ENCODE results near the gene CYREN. TPM values are rescaled to one million over a fixed set of nuclear protein-coding genes. Genes with fewer than 3 reads are reported as not detected.

Gene CYREN
- total RNA-seq, 2 experiments from 2014 or later: 34.4 to 39.7 TPM

GRCh38 chr7:135169964-135170273, 588 bp downstream of the CYREN start:
- ChIA-PET POLR2A (interaction anchor here (1.5 kb wide), 1 partner anchor 22 kb away, joined by 6 read pairs; the partner anchor contains the start of gene TMEM140), CTCF (interaction anchor here (0.7 to 2.6 kb wide), 12 partner anchors 9 to 534 kb away, joined by 3 to 21 read pairs (median 6); partner anchors contain the start of genes AGBL3, TMEM140 and WDR91)
- Mint-ChIP-seq H3K27me3 (no peaks in the 10 kb centered on the region), H3K9me3 (no peaks in the 10 kb centered on the region), H3K4me3 (peak overlapping the region; percentile 90), H3K27ac (peak overlapping the region; percentile 96), H3K4me1 (peaks cover 56% of the 10 kb centered on the region), H3K36me3 (ENCODE audit: low read depth) (peaks cover 49% of the 10 kb centered on the region)
- no peak for DNase-seq

- Mint-ChIP-seq H3K27me3 (no peaks in the 10 kb centered on the region), H3K4me3 (peak overlapping the region; percentile 90), H3K36me3 (ENCODE audit: low read depth) (peaks cover 52% of the 10 kb centered on the region), H3K4me1 (peaks cover 56% of the 10 kb centered on the region), H3K9me3 (no peaks in the 10 kb centered on the region), H3K27ac (peak overlapping the region; percentile 96)
- ChIA-PET POLR2A (interaction anchor here (0.5 to 1.5 kb wide), 3 partner anchors 21 to 500 kb away, joined by 3 to 6 read pairs (median 3); partner anchors contain the start of gene TMEM140), CTCF (interaction anchor here (0.6 to 2.6 kb wide), 12 partner anchors 9 to 435 kb away, joined by 3 to 21 read pairs (median 8); partner anchors contain the start of genes AGBL3, TMEM140 and WDR91)
- peak; percentile 61 for DNase-seq
Measured at GRCh38 chr7:135169141-135169963, 1.2 kb downstream of the CYREN start.

GRCh38 chr7:135168489-135169140, 1.9 kb downstream of the CYREN start:
- Mint-ChIP-seq H3K27me3 (no peaks in the 10 kb centered on the region), H3K4me3 (peak overlapping the region; percentile 90), H3K36me3 (ENCODE audit: low read depth) (peaks cover 58% of the 10 kb centered on the region), H3K4me1 (peaks cover 56% of the 10 kb centered on the region), H3K9me3 (no peaks in the 10 kb centered on the region), H3K27ac (peak overlapping the region; percentile 96)
- ChIA-PET POLR2A (interaction anchor here (0.9 to 1.5 kb wide), 2 partner anchors 21 to 499 kb away, joined by 3 to 6 read pairs; partner anchors contain the start of gene TMEM140), CTCF (interaction anchor here (0.9 to 2.6 kb wide), 9 partner anchors 8 to 434 kb away, joined by 3 to 11 read pairs (median 9); partner anchors contain the start of genes AGBL3, TMEM140 and WDR91)
- no peak for DNase-seq

- peaks cover under 1% of the 10 kb centered on the region for H3K9me3 Mint-ChIP-seq
- H3K4me3 Mint-ChIP-seq: no peak overlapping the region
- no peaks in the 10 kb centered on the region for H3K27me3 Mint-ChIP-seq
- peak overlapping the region; percentile 96 for H3K27ac Mint-ChIP-seq
- CTCF ChIA-PET: interaction anchor here (0.9 to 2.5 kb wide), 4 partner anchors 11 to 182 kb away, joined by 3 to 10 read pairs (median 6); partner anchors contain the start of gene AGBL3
- peaks cover 59% of the 10 kb centered on the region for H3K36me3 Mint-ChIP-seq (ENCODE audit: low read depth)
- DNase-seq: peak; percentile 11
- POLR2A ChIA-PET: no interaction called here
- H3K4me1 Mint-ChIP-seq: peaks cover 56% of the 10 kb centered on the region
Measured at GRCh38 chr7:135168001-135168400, 2.5 kb downstream of the CYREN start.

GRCh38 chr7:135167365-135167917, 3.1 kb downstream of the CYREN start:
- peak overlapping the region; percentile 77 for H3K27ac Mint-ChIP-seq
- DNase-seq: no peak
- H3K9me3 Mint-ChIP-seq: peaks cover 6% of the 10 kb centered on the region
- POLR2A ChIA-PET: no interaction called here
- no peaks in the 10 kb centered on the region for H3K27me3 Mint-ChIP-seq
- H3K4me1 Mint-ChIP-seq: peaks cover 56% of the 10 kb centered on the region
- H3K36me3 Mint-ChIP-seq (ENCODE audit: low read depth): peaks cover 64% of the 10 kb centered on the region
- no peak overlapping the region for H3K4me3 Mint-ChIP-seq
- CTCF ChIA-PET: interaction anchor here (0.9 to 2.5 kb wide), 2 partner anchors 11 to 181 kb away, joined by 3 to 10 read pairs; partner anchors contain the start of gene AGBL3

- Mint-ChIP-seq H3K36me3 (ENCODE audit: low read depth) (peaks cover 73% of the 10 kb centered on the region), H3K27ac (peak overlapping the region; percentile 64), H3K9me3 (peaks cover 16% of the 10 kb centered on the region), H3K27me3 (no peaks in the 10 kb centered on the region), H3K4me1 (peaks cover 51% of the 10 kb centered on the region), H3K4me3 (no peak overlapping the region)
- DNase-seq: no peak
- POLR2A ChIA-PET: interaction anchor here (1.0 kb wide), 1 partner anchor 215 kb away, joined by 3 read pairs; no protein-coding TSS in a partner anchor
- CTCF ChIA-PET: interaction anchor here (3.0 kb wide), 1 partner anchor 19 kb away, joined by 10 read pairs; the partner anchor contains the start of gene TMEM140
Measured at GRCh38 chr7:135166338-135166990, 4.0 kb downstream of the CYREN start.

GRCh38 chr7:135165862-135166261, 4.6 kb downstream of the CYREN start:
- H3K27me3 Mint-ChIP-seq: no peaks in the 10 kb centered on the region
- peaks cover 17% of the 10 kb centered on the region for H3K9me3 Mint-ChIP-seq
- H3K4me3 Mint-ChIP-seq: no peak overlapping the region
- H3K4me1 Mint-ChIP-seq: peaks cover 52% of the 10 kb centered on the region
- H3K36me3 Mint-ChIP-seq (ENCODE audit: low read depth): peaks cover 79% of the 10 kb centered on the region
- no peak for DNase-seq
- CTCF ChIA-PET: interaction anchor here (1.3 to 3.0 kb wide), 2 partner anchors 9 to 18 kb away, joined by 5 to 10 read pairs; partner anchors contain the start of gene TMEM140
- POLR2A ChIA-PET: interaction anchor here (1.0 kb wide), 1 partner anchor 214 kb away, joined by 3 read pairs; no protein-coding TSS in a partner anchor
- H3K27ac Mint-ChIP-seq: no peak overlapping the region

GRCh38 chr7:135164357-135165061, 6.0 kb downstream of the CYREN start:
- H3K27ac Mint-ChIP-seq: peak overlapping the region; percentile 50
- ChIA-PET CTCF (interaction anchor here (1.3 to 3.0 kb wide), 4 partner anchors 8 to 178 kb away, joined by 4 to 10 read pairs (median 6); partner anchors contain the start of genes AGBL3 and TMEM140), POLR2A (no interaction called here)
- H3K9me3 Mint-ChIP-seq: peaks cover 17% of the 10 kb centered on the region
- no peak for DNase-seq
- no peaks in the 10 kb centered on the region for H3K27me3 Mint-ChIP-seq
- H3K4me3 Mint-ChIP-seq: no peak overlapping the region
- peaks cover 59% of the 10 kb centered on the region for H3K4me1 Mint-ChIP-seq
- peaks cover 86% of the 10 kb centered on the region for H3K36me3 Mint-ChIP-seq (ENCODE audit: low read depth)

GRCh38 chr7:135162382-135163001, 8.0 kb downstream of the CYREN start:
- CTCF ChIA-PET: no interaction called here
- H3K9me3 Mint-ChIP-seq: peaks cover 20% of the 10 kb centered on the region
- H3K27me3 Mint-ChIP-seq: no peaks in the 10 kb centered on the region
- peaks cover 83% of the 10 kb centered on the region for H3K36me3 Mint-ChIP-seq (ENCODE audit: low read depth)
- POLR2A ChIA-PET: no interaction called here
- H3K4me1 Mint-ChIP-seq: peaks cover 49% of the 10 kb centered on the region
- no peak overlapping the region for H3K27ac Mint-ChIP-seq
- DNase-seq: no peak
- no peak overlapping the region for H3K4me3 Mint-ChIP-seq

GRCh38 chr7:135161669-135162068, 8.8 kb downstream of the CYREN start:
- Mint-ChIP-seq H3K4me3 (no peak overlapping the region), H3K27me3 (no peaks in the 10 kb centered on the region), H3K9me3 (peaks cover 28% of the 10 kb centered on the region), H3K27ac (no peak overlapping the region), H3K4me1 (peaks cover 44% of the 10 kb centered on the region), H3K36me3 (ENCODE audit: low read depth) (peaks cover 83% of the 10 kb centered on the region)
- ChIA-PET POLR2A (interaction anchor here (0.6 kb wide), 1 partner anchor 244 kb away, joined by 3 read pairs; no protein-coding TSS in a partner anchor), CTCF (interaction anchor here (1.4 to 2.2 kb wide), 2 partner anchors 12 to 18 kb away, joined by 4 to 7 read pairs; no protein-coding TSS in a partner anchor)
- DNase-seq: no peak

Measured in activated CD4-positive, alpha-beta T cell treated with anti-CD3 and anti-CD28 coated beads, Interleukin-2, amount 10 ng/mL, durations not matched to agents 7 days and 5 days (primary cell).